Lower leg skin (tissue), 3 donors: Measurements from ENCODE around the gene PRPF19.

Experiments used
- CTCF ChIP-seq, 3 donors: fragments of 450-650 bp; IDR thresholded peaks; one replicate each; pipeline ENCODE4 v1.5.1; 2016; ENCODE audit warnings: antibody characterized with exemption in 3 of 3, mild to moderate bottlenecking in 3 of 3, moderate library complexity in 2 of 3
- POLR2A ChIP-seq, 2 donors: fragments of 450-650 bp; IDR thresholded peaks; one replicate each; pipeline ENCODE4 v1.6.1; 2016 to 2017; ENCODE audit warnings: antibody characterized with exemption in 2 of 2, mild to moderate bottlenecking in 1 of 2, moderate library complexity in 1 of 2

GRCh38 chr11:60942219-60942618, 35.8 kb upstream of the PRPF19 start:
- TF ChIP-seq CTCF (IDR thresholded peaks at IDR 0.05) (no peak), POLR2A (IDR thresholded peaks at IDR 0.05) (no peak)
